SJCRH30 (cell line): ENCODE measurements around the gene ERP29. TPM values are rescaled to one million over a fixed set of nuclear protein-coding genes. Genes with fewer than 3 reads are reported as not detected.
A peak's percentile ranks its signal among the peaks of the same experiment; 100 is the strongest.

Experiments used
- DNase-seq, 2 experiments: peaks; one replicate each; pipeline ENCODE4 v3.0.0-alpha.2; 2015 to 2020
- H3K27ac ChIP-seq: fragments of 250-450 bp; sonication (Bioruptor Pico); 2 replicates; pipeline ENCODE4 v1.5.1; 2020; ENCODE audit warnings: mild to moderate bottlenecking, moderate library complexity
- H3K27me3 ChIP-seq: fragments of 250-450 bp; sonication (Bioruptor Pico); 2 replicates; pipeline ENCODE4 v1.5.1; 2020; ENCODE audit warnings: mild to moderate bottlenecking, moderate library complexity
- H3K36me3 ChIP-seq: fragments of 250-450 bp; sonication (Bioruptor Pico); 2 replicates; pipeline ENCODE4 v1.5.1; 2020; ENCODE audit warnings: mild to moderate bottlenecking, moderate library complexity
- H3K4me1 ChIP-seq: fragments of 250-450 bp; sonication (Bioruptor Pico); 2 replicates; pipeline ENCODE4 v1.5.1; 2020; ENCODE audit warnings: mild to moderate bottlenecking, moderate library complexity
- H3K4me3 ChIP-seq: fragments of 250-450 bp; sonication (Bioruptor Pico); 2 replicates; pipeline ENCODE4 v1.5.1; 2020; ENCODE audit warnings: mild to moderate bottlenecking, moderate library complexity
- H3K9me3 ChIP-seq: fragments of 250-450 bp; sonication (Bioruptor Pico); replicated peaks from 2 replicates; pipeline ENCODE4 v1.5.1; 2020; ENCODE audit warnings: mild to moderate bottlenecking, moderate library complexity
- total RNA-seq: library from RNA; depleted of rRNA; stranded (reverse); fragments of >200 nt; shearing (Covaris generic); gene quantifications from 2 replicates; pipeline ENCODE4 v1.2.3, GENCODE V29; 2014; rRNA removed

ERP29 gene
- 35.9 and 38.5 TPM in 2 replicates for total RNA-seq

GRCh38 chr12:112012775-112013600 is at the start of gene ERP29, which contains the start of gene TMEM116:
TSS of gene ERP29 (plus strand) at chr12:112013426. CDS start at chr12:112013466, 40 bp downstream.
TSS of gene TMEM116 (minus strand) at chr12:112013165. CDS start at chr12:112005270, 7,895 bp downstream.
- Histone ChIP-seq H3K4me1 (peaks cover 3% of the 10 kb centered on the region; the same call in 1 of the 2 replicates), H3K27ac (peak within 1 kb of the TSS; percentile 88), H3K4me3 (peak within 1 kb of the TSS; percentile 91), H3K27me3 (no peaks in the 10 kb centered on the region), H3K36me3 (no peaks in the 10 kb centered on the region; the same call in 1 of the 2 replicates), H3K9me3 (no peaks in the 10 kb centered on the region)
- DNase-seq, result peak; percentile 98 to 99

DNA sequence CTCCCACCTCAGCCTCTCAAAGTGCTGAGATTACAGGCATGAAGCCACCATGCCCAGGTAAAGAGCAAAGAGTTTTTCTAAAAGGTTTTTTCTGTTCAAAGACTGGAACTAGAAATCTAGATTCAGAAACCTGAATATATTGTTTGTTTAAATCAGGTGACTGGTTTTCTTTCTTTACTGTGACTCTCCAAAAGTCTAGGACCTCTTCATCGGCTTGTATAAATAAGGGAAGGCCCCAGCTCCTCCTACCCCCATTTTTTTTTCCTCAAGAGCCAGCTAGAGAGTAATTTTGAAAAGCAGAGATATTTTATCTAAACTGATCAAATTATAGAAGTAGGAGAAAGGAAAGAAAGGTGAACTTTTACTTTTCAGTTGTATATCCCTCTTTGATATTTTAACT is 48.3 kb upstream of the ERP29 start:
- Histone ChIP-seq H3K36me3 (no peaks in the 10 kb centered on the region), H3K4me3 (no peak overlapping the region), H3K27ac (no peak overlapping the region), H3K27me3 (no peaks in the 10 kb centered on the region), H3K4me1 (no peaks in the 10 kb centered on the region), H3K9me3 (no peaks in the 10 kb centered on the region)
- DNase-seq, result no peak

DNA sequence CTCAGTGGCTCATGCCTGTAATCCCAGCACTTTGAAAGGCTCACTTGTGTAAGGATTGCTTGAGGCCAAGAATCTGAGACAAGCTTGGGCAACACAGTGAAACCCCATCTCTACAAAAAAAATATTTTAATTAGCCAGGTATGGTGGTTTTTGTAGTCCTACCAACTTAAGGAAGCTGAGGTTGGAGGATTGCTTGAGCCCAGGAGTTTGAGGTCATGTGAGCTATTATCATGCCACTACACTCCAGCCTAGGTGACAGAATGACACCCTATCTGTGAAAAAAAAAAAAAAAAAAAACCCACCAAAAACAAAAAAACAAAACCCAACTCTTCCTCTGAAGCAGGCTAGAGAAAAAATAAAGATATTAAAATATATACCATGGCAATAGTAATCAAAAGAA is 41.4 kb upstream of the ERP29 start:
- Histone ChIP-seq H3K27ac (no peak overlapping the region), H3K36me3 (no peaks in the 10 kb centered on the region), H3K27me3 (no peaks in the 10 kb centered on the region), H3K9me3 (peaks cover 6% of the 10 kb centered on the region), H3K4me1 (no peaks in the 10 kb centered on the region), H3K4me3 (no peak overlapping the region)
- no peak for DNase-seq

DNA sequence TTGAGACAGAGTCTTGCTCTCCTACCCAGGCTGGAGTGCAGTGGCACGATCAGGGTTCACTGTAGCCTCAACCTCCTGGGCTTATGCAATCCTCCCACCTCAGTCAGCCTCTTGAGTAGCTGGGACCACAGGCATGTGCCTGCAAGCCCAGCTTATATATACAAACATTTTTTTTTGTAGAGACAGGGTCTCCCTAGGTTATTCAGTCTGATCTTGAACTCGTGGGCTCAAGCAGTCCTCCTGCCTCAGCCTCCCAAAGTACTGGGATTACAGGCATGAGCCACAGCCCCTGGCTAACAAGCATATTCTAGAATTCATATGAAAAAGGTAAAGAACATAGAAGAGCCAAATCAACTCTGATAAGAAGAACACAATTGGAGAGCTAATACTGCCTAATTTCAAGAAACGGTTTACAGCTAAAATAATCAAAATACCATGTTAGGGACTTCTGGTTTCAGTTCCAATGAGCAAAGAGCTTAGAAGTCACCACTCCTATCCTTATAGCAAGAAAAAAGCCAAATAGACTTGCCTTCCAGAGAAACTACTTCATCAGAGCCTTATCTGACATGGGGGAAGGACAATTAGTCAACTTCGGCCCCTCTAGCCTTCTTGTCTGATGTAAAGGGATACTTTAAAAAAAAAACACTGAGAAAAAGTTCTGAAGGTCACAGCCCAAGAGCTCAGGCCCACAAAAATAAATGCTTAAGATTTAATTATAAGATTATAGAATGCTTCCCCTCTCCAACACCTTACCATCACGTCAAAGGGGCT is 37.9 kb upstream of the ERP29 start:
- no peak overlapping the region for H3K27ac ChIP-seq
- H3K27me3 ChIP-seq, result no peaks in the 10 kb centered on the region
- no peak overlapping the region for H3K4me3 ChIP-seq
- H3K9me3 ChIP-seq, result peaks cover 6% of the 10 kb centered on the region
- H3K4me1 ChIP-seq, result no peaks in the 10 kb centered on the region
- DNase-seq, result no peak
- H3K36me3 ChIP-seq, result no peaks in the 10 kb centered on the region

GRCh38 chr12:111976291-111976690 is 36.9 kb upstream of the ERP29 start:
- Histone ChIP-seq H3K27me3 (no peaks in the 10 kb centered on the region), H3K27ac (no peak overlapping the region), H3K4me3 (no peak overlapping the region), H3K4me1 (no peaks in the 10 kb centered on the region), H3K36me3 (no peaks in the 10 kb centered on the region), H3K9me3 (no peaks in the 10 kb centered on the region)
- no peak for DNase-seq

GRCh38 chr12:111976860-111977259 is 36.4 kb upstream of the ERP29 start:
- H3K9me3 ChIP-seq, result no peaks in the 10 kb centered on the region
- H3K4me1 ChIP-seq, result no peaks in the 10 kb centered on the region; the same call in 1 of the 2 replicates
- no peaks in the 10 kb centered on the region for H3K27me3 ChIP-seq
- H3K27ac ChIP-seq, result no peak overlapping the region
- H3K36me3 ChIP-seq, result no peaks in the 10 kb centered on the region
- H3K4me3 ChIP-seq, result no peak overlapping the region
- no peak for DNase-seq

DNA sequence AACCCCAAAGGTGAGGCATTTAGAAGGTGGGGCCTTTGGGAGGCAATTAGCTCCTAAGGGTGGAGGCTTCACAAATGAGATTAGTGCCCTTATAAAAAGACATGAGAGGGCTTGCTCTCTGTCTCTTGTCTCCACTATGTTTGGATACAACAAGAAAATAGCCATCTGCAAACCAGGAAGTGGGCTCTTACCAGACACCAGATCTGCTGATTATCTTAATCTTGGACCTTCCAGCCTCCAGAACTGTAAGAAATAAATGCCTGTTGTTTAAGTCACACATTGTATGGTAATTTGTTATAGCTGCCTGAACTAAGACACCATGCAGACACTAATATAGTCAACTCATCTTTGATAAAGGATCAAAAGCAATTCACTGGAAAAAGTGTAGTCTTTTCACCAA is 34.7 kb upstream of the ERP29 start:
- H3K27ac ChIP-seq, result no peak overlapping the region
- no peak for DNase-seq
- no peaks in the 10 kb centered on the region for H3K9me3 ChIP-seq
- H3K27me3 ChIP-seq, result no peaks in the 10 kb centered on the region
- no peak overlapping the region for H3K4me3 ChIP-seq
- H3K36me3 ChIP-seq, result no peaks in the 10 kb centered on the region
- no peaks in the 10 kb centered on the region; the same call in 1 of the 2 replicates for H3K4me1 ChIP-seq

DNA sequence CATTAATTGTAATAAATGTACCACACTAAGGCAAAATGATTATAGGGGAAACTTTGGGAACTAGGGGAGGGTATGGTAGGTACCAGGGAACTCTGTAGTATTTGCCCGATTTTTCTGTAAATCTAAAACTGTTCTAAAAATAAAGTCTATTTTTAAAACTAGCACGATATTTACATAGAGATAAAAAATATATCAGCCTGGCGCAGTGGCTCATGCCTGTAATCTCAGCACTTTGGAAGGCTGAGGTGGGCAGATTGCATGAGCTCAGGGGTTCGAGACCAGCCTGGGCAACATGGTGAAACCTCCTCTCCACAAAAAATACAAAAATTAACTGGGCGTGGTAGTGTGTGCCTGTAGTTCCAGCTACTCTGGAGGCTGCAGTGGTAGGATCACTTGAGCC is 32.6 kb upstream of the ERP29 start:
- H3K27me3 ChIP-seq, result no peaks in the 10 kb centered on the region
- no peak for DNase-seq
- no peaks in the 10 kb centered on the region for H3K36me3 ChIP-seq
- H3K4me1 ChIP-seq, result no peaks in the 10 kb centered on the region; the same call in 1 of the 2 replicates
- H3K27ac ChIP-seq, result no peak overlapping the region
- no peaks in the 10 kb centered on the region for H3K9me3 ChIP-seq
- no peak overlapping the region for H3K4me3 ChIP-seq

GRCh38 chr12:111981987-111982386 is 31.2 kb upstream of the ERP29 start:
- no peaks in the 10 kb centered on the region for H3K9me3 ChIP-seq
- H3K4me3 ChIP-seq, result no peak overlapping the region
- no peaks in the 10 kb centered on the region; the same call in 1 of the 2 replicates for H3K4me1 ChIP-seq
- no peak for DNase-seq
- no peak overlapping the region for H3K27ac ChIP-seq
- H3K27me3 ChIP-seq, result no peaks in the 10 kb centered on the region
- no peaks in the 10 kb centered on the region for H3K36me3 ChIP-seq

DNA sequence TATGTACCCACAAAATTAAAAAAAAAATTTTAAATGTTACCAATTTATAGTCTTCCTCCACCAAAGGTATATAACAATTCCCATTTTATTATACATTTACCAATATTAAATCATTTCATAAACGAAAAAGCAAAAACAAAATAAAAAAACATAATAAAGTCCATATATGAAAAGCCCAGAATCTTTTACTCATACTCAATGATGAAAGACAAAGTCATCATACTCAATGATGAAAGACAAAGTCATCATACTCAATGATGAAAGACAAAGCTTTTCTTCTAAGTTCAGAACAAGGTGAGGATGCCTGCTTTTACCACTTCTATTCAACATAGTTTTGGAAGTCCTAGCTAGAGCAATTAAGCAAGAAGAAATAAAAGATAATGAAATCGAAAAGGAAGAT is 28.4 kb upstream of the ERP29 start:
- no peak for DNase-seq
- Histone ChIP-seq H3K27me3 (no peaks in the 10 kb centered on the region), H3K9me3 (no peaks in the 10 kb centered on the region), H3K27ac (no peak overlapping the region), H3K36me3 (no peaks in the 10 kb centered on the region), H3K4me3 (no peak overlapping the region), H3K4me1 (no peaks in the 10 kb centered on the region; the same call in 1 of the 2 replicates)

DNA sequence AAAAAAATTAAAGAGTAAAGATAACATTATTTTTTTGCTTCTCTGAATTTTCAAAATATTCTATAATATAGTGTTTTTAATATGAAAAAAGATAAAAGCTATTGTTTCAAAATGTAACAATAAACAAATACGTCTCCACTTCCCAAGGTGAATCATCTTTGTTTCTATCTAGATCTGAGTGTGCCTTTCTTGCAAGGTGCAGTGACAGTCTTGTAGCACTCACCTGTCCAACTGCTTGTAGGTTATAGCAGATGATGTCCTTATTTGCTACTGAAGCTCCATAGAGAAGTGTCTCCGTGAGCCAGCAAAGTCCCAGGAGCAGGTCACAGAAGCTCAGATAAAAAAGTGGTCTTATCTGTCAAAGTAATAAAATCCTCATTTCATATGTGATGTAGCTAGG is 21.7 kb upstream of the ERP29 start:
- H3K9me3 ChIP-seq, result no peaks in the 10 kb centered on the region

DNA sequence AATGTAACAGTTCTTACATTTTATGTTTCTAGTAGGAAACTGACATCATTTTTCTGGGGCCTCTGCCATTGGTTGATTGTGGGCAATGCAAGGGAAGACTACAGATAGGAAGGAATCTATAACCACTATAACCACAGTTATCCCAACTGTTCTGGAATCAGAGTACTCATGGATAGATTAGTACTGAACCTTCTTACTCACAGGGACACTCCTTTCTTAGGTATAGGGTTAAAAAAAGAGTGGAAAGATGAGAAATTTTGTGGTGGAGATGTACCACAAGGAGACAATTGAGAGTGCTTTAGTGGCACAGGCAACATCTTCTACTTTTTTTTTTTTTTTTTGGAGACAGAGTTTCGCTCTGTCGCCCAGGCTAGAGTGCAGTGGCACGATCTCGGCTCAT is 21.3 kb upstream of the ERP29 start:
- Histone ChIP-seq H3K4me3 (no peak overlapping the region), H3K9me3 (no peaks in the 10 kb centered on the region), H3K27me3 (no peaks in the 10 kb centered on the region), H3K27ac (no peak overlapping the region), H3K36me3 (no peaks in the 10 kb centered on the region), H3K4me1 (no peaks in the 10 kb centered on the region)
- DNase-seq, result no peak

More for the DNA sequence above, 21.7 kb upstream of the ERP29 start:
- Histone ChIP-seq H3K36me3 (no peaks in the 10 kb centered on the region), H3K4me3 (no peak overlapping the region), H3K27ac (no peak overlapping the region), H3K27me3 (no peaks in the 10 kb centered on the region), H3K4me1 (no peaks in the 10 kb centered on the region)
- DNase-seq, result no peak

GRCh38 chr12:111992464-111992863 is 20.8 kb upstream of the ERP29 start:
- Histone ChIP-seq H3K27me3 (no peaks in the 10 kb centered on the region), H3K9me3 (no peaks in the 10 kb centered on the region), H3K4me3 (no peak overlapping the region), H3K4me1 (no peaks in the 10 kb centered on the region), H3K36me3 (no peaks in the 10 kb centered on the region), H3K27ac (no peak overlapping the region)
- DNase-seq, result no peak

- Histone ChIP-seq H3K36me3 (no peaks in the 10 kb centered on the region), H3K27me3 (no peaks in the 10 kb centered on the region), H3K4me1 (no peaks in the 10 kb centered on the region), H3K9me3 (no peaks in the 10 kb centered on the region), H3K4me3 (no peak overlapping the region), H3K27ac (no peak overlapping the region)
- DNase-seq, result no peak
Measured at GRCh38 chr12:111993292-111994150, 19.7 kb upstream of the ERP29 start.
